Measurements from ENCODE around the gene STOML1.

STOML1 gene, protein sequence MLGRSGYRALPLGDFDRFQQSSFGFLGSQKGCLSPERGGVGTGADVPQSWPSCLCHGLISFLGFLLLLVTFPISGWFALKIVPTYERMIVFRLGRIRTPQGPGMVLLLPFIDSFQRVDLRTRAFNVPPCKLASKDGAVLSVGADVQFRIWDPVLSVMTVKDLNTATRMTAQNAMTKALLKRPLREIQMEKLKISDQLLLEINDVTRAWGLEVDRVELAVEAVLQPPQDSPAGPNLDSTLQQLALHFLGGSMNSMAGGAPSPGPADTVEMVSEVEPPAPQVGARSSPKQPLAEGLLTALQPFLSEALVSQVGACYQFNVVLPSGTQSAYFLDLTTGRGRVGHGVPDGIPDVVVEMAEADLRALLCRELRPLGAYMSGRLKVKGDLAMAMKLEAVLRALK

DNA sequence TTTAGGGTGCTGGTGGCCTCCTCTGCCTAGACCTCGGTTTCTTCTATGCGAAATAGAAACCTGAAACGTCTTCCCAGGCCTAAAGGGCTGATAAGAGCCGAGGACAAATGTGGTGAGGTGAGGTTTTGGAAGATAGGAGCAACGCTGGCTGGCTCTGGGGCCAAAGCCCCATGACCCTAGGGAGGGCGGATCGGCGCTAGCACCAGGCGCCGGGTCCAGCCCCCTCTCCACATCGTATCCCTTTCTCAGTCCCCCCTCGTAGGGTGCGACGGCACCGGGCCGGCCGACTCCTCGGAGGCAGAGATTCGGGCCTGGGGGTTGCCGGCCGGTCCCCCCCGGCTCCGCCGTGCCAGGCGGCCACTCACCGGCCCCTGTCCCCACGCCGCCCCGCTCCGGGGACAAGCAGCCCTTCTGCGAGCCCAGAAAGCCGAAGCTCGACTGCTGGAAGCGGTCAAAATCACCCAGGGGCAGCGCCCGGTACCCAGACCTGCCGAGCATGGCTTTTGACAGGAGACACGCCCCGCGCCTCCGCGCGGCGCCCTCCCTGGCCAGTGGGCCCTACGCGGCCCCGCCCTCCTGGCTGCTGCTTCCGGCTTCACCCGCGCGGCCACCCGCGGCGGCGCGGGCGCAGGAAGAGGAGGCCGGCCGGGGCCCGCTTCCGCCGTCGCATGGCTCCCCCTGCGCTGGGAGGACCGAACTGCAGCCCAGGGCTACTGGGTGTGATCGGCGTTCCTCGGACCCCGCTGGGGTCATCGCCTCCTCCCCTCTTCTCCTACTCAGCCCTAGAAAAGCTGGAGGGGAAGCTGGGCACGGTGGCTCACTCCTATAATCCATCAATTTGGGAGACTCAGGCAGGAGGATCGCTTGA, at the start of gene STOML1:
Gene STOML1 (minus strand): TSS at position 570 of the 868 bp plus-strand sequence. CDS start 72 bp downstream, at position 498.
- peak; percentile 92 for DNase-seq

DNA sequence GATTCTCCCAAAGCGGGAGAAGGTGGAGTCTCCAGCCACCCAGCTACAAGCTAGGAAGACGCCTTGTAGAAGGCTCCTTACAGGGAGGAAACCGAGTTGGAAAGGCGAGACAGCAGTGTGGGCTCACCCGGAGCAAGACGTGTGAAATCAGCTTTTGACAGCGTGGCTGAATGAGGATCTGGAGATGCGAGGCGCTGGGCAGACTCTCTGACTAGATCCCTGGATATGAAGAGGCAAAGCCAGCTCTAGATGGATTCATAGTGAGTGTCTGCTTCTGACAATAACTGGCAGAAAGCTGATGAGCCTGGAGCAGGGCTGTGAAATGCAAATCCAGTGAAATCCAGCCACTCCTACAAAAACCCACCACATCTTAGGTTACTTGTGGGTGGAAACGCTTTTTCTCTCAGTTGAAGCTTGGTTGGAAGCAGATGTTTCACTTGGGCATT, 49.2 kb upstream of the STOML1 start:
- no peak for DNase-seq

DNA sequence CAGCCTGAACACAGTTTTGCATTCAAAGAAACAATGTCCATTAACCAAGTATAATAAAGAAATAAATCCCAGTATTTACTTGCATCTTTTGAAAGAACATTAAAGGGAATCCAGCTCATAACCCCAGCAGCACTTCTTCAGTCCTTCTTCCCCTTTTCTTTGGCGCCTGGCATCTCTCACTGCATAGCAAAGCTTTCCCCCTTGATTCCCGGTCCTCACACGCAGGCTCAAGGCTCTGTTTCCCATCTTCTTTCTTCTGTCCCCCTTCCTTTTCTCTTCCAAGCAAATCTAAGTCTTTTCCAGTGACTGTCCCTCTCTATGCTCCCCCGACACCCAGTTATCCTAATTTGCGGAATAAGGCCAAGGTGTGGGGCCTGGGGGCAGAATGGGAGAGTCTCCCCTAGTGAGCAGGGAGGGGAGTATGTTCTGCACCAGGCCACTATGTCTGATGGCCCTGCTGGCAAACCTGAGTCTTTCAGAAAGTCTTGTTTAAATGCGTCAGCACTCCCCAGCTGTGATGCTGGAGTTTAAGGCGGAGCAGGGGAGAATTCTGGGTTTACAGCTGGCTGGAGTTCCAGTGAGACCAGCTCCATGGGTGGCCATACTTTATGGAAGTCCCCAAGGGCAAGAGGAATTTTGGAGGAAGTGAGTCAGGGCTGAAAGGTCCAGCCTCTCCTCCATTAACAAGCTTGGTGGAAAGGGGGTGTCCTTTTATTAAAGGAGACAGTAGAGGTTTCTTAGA, 48.2 kb upstream of the STOML1 start:
- no peak for DNase-seq

DNA sequence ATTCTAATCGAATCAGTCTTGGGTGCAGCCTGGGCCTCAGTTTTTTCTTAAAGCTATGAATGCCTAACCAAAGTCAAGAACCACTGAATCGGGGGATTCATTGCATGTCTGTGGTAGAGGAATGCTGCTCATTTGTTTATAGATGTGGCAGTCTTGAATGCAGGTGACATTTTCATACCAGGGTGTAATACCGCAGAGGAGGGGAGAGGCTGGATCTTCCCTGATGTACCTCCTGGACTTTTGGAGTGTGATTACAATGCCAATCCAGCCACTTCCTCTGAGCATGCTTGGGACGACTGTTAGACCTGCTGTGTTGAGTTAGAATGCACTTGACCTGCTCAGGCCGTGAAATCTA, 47.5 kb upstream of the STOML1 start:
- DNase-seq, result no peak

DNA sequence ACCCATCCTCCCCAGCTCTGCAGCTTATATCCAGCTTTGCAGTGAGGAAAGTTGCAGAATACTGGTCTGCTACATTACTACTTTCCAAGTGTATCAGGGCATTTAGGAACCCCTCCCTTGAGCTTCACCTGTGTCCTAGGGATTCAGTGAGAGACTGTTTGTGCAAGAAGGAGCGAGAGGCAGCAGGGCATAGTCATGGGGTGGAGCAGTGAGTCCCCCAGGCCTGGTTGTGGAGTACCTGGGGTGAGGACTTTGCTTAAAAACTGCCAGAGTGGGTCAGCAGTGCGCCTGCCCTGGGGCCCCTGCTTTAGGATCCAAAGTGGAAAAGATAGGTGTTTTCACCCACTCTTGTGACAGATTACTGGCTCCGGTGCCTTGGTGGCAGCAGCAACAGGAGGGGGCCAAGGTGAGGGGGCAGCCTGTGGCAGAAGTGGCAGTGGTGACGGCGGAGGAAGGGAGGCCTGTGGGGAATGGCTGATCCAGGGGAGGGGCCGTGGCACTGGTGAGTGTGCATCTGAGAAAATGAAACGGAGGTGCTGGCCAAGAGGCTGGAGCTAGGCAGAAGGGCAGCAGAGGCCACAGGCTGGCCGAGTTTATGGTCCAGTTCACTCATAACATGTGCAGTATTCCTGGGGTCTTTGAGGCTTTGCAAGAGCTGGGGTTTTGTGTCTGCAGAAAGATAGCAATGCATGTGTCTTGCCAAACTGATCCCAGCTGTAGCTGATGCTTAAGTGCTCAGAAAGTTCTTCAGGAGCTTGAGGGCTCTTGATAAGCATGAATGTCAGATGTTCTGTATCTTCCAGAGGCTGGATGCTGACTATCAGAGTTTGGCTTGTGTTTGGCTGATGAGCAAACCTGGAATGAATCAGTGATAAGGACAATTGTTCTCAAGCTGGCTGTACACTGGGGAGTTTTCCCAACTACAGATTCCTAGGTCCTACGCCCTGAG, 46.9 kb upstream of the STOML1 start:
- no peak for DNase-seq

DNA sequence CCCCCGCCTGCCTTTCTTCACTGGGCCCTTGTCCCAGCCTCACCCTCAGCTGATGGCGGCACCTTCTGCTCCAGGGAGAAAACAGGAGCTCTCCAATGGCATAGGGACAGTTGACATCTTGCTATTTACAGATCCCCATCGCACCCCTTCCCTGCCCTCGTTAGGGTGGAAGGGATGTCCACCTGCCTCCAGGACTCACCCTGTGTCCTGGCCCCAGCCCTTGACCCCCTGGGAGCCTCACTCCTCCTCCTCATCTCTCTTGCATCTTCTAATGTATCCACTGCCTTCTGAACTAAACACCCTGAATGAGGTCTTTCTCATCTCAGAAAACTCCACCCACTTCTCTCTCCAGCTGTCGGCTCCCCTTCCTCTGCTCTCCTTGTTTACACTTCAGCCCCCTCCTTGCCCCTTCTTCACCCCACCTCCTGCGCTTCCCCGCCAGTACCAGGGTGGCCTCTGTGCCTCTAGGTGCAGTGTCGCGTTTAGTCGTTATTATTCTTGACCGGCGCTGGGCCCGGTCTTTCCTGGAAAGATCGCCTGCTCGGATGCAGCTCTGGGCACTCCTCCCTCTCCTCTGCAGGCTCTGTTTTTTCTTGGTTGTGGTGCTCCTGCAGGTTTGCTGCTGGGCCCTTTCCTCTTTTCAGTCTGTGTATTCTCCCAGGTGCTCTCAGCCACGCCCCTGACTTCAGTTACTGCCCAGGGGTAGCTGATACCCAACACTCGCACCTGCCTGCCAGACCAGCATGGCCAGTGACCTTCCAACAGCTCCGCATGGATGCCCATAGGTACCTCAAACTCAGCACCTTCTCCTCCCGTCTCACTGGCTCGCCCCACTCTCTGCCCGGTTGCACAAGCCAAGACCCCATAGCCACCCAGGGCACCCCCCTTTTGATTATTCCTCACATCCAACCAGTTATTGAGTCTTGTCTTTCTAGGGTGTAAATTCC, 45.3 kb upstream of the STOML1 start:
- no peak for DNase-seq

DNA sequence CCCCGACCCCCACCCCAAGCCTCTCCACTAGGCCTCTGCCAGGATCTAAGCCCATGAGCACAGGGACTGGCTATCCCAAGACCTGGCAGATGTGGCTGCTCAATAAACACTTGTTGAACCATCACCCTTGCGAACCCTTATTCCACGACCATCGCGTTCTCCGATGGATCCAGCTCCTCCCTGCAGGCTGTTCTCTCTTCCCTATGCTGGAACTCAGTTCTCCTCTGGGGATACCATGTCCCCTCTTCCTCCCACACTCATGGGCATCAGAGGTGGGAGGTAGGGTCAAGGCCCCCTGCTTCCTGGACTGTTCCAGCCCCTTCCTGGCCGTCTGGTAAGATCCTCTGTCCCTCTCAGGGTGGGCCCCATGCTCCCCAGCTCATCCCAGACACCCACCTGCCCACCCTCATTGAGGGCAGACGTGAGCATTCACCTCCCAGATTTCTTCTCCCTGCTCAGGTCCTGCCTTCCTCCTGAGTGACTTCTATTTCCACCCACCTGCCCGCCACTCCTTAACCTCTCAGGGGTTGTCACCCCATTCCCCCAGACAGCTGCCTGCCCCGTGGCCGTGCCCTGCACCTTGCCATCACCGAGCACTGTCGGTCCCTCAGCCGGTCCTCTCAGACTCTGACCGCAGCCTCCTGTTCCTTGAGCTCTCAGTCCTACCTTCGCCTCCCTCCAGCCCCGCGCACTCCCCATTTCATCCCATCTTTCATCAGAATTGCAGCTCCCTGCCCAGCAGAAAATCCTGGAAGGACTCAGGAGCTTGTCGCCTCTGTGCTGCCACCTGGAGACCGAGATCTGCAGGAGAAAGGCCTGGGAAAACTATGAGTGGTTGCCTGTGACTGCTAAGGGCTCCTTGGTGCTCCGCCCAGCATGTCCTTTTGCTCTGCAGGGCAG, 44.4 kb upstream of the STOML1 start:
- DNase-seq, result no peak

DNA sequence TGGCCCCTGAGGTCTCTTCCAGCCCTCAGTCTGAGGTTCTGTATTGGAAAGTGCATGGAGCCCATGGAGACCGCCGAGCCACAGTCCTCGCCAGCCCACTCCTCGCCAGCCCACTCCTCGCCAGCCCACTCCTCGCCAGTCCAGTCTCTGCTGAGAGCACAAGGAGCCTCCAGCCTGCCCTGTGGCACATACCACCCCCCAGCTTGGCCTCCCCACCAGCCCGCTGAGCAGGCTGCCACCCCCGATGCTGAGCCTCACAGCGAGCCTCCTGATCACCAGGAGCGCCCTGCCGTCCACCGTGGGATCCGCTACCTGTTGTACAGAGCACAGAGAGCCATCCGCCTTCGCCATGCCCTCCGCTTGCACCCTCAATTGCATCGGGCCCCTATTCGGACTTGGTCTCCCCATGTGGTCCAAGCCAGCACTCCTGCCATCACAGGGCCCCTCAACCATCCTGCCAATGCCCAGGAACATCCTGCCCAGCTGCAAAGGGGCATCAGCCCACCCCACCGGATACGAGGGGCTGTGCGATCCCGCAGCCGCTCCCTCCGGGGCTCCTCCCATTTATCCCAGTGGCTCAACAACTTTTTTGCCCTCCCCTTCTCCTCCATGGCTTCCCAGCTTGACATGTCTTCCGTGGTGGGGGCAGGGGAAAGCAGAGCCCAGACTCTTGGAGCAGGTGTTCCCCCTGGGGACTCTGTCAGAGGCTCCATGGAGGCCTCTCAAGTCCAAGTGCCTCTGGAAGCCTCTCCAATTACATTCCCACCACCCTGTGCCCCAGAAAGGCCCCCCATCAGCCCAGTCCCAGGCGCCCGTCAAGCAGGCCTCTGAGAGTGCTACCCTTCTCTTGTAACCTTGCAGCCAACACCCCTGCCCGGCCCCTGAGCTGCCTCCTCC, 43.3 kb upstream of the STOML1 start:
- no peak for DNase-seq

DNA sequence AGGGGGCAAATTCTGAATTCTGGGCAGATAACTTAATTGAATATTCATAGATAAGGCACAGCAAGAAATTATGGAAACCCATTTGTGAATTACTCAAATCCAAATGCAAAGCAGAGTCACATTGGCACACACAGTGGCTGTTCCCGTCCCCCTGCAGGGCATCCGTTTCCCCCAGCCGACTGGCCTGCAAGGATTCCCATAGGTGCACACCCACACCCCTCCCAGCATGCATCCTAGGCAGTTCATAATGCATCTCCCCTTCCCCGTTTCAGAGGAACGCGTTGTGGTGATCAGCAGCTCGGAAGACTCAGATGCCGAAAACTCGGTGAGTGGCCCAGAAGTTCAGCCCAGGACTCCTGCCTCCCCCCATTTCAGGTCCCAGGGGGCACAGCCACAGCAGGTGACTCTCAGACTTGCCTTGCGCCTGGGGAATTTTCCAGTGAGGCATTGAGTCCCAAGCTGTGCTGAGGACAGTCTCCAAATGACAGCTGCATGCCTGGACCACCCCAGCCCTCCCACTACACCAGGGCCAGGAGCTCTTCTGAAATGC, 42.2 kb upstream of the STOML1 start:
- no peak for DNase-seq

DNA sequence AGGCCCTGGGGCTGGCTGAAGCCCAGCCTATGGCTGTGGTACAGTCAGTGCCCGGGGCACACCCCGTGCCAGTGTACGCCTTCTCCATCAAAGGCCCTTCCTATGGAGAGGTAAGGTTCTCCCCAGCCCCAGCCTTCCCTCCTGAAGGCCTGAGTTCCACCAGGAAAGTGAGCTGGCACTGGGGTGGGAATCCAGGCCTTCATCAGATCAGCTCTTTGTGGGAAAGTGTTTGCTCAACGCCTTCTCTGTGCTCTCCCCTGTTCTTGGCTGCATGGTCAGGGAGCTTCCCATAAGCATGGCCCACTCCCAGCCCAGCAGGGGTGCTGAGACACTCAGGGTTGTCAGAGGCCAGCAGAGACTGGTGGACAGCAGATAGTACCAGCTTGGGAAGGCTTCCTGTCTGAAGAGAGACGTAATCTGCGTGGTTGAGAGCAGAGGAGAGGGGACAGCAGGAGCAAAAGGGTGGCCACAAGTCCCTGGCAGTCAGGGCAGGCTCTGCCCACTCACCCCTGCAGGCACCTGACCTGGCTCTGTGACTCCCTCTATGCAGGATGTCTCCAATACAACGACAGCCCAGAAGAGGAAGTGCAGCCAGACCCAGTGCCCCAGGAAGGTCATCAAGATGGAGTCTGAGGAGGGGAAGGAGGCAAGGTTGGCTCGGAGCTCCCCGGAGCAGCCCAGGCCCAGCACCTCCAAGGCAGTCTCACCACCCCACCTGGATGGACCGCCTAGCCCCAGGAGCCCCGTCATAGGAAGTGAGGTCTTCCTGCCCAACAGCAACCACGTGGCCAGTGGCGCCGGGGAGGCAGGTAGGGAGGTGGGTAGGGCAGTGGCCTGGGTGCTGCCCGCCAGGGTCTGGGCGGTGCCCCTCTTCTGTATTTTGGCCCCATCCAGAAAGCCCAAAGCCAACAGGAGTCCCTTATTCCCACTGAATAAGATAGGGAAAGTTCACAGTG, 40.8 kb upstream of the STOML1 start:
- no peak for DNase-seq

DNA sequence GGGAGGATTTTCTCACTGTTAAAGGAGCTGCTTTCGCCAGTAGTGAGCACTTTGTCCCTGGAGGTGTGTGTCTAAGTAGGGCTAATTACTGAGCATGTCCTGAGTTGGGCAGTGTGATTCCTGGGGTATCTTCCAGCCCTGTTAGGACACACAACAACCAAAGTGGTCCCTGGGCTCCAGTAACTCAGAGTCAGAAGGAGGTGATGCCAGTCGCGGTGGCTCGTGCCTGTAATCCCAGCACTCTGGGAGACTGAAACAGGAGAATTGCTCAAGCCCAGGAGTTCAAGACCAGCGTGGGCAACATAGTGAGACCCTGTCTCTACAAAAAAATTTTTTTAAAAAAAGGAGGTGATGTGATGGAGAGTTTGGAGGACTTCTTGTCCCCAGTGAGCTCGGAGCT, 40.0 kb upstream of the STOML1 start:
- DNase-seq, result no peak

DNA sequence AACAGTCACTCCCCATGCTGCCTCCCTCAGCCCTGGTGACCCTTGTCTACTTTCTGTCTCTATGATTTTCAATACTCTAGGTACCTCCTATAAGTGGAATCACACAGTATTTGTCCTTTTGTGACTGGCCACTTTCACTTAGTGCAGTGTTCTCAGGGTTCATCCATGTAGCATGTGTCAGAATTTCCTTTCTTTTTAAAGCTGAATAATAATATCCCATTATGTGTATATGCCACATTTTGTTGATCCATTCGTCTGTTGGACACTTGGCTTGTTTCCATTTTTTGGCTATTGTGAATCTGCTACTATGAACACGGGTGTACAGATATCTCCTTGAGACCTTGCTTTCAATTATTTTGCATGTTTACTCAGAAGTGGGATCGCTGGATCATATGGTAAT, 36.6 kb upstream of the STOML1 start:
- DNase-seq, result no peak

DNA sequence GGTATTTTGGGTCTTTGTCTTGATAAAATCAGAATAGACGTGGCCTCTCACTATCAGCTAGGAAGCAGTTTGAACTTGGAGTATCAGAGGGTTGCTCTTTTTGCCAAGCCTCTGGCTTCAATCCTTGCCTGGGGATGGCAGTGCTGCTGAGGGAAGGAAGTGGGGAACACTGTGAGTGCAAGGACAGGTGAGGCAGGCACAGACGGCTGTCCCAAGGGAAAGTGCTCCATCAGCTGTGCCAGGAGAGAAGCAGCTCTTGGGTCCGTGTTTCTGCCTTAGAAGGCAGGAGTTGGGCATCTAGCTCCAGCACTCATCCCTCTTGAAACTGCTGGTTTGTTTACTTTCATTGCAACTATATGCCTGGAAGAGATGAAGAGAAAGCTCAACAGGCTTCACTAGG, 35.6 kb upstream of the STOML1 start:
- DNase-seq, result no peak

DNA sequence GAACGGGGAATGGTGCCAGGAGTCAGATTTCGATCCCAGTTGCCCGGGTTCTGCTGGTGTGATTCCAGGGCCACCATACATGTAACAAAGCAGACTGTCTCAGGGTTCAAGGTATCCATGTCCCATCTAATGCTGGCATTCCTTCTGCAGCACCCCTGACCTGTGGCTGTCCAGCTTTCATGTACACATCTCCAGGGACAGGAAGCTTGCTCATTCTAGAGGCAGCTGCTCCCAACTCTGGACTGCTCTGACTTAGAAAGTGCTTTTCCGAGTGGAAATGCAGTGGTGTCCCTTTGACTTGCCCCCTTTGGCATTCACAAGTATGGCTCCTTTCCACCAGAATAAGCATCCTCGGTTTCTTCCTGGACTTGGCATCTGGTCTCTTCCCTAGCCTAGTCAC, 33.3 kb upstream of the STOML1 start:
- no peak for DNase-seq

DNA sequence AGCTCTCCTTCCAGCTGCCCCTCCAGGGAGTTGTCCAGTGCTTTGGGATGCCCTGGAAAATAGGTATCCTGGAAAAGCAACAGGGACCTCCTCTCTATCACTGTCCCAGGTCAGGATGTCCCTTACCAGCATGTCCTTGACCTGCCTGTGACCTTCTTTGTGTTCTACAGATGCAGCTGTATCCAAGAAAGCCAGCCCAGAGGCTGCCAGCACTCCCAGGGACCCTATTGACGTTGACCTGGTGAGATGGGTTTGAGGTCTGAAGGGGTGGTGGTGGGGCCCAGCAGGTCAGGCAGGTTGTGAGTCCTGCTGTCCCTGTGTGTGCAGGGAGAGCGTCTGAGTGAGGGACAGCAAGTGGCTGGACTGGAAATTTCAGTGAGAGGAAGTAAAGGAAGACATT, 32.6 kb upstream of the STOML1 start:
- no peak for DNase-seq

DNA sequence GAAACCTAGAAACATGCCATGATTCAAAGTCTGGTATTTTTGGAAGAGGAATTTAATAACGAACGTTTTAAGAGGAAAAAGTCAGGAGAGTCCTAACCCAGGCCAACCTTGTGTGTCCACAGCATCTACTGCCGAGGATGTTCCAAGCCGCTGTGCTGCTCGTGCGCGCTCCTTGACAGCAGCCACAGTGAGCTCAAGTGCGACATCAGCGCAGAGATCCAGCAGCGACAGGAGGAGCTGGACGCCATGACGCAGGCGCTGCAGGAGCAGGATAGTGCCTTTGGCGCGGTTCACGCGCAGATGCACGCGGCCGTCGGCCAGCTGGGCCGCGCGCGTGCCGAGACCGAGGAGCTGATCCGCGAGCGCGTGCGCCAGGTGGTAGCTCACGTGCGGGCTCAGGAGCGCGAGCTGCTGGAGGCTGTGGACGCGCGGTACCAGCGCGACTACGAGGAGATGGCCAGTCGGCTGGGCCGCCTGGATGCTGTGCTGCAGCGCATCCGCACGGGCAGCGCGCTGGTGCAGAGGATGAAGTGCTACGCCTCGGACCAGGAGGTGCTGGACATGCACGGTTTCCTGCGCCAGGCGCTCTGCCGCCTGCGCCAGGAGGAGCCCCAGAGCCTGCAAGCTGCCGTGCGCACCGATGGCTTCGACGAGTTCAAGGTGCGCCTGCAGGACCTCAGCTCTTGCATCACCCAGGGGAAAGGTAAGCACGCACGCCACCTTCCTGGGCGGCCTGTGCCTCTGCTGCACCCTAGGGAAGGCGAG, 30.8 kb upstream of the STOML1 start:
- DNase-seq, result no peak

DNA sequence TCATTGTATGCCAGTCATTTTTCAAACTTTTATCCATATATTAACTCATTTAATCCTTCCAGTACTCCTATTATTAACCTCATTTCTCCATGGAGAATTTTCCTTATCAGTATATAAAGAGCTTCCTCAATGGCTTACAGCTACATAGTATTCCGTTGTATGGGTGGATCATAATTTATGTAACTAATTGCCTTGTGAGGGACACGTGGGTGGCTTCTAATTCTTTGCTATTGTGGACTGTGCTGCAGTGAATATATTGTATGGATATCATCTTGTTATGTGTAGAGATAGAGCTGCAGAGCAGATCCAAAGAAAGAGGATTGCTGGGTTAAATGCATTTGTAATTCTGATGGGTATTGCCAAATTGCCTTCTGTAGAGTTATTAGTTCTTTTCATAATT, 27.6 kb upstream of the STOML1 start:
- DNase-seq, result no peak

All from activated effector memory CD4-positive, alpha-beta T cell treated with Interleukin-2 at 50 U/mL for 16 hours (primary cell).